Type B pancreatic cell (in vitro differentiated cells): Measurements from ENCODE around the gene CHRDL1. TPM values are rescaled to one million over a fixed set of nuclear protein-coding genes. Genes with fewer than 3 reads are reported as not detected.

Experiments
- DNase-seq: peaks from one replicate; pipeline ENCODE4 v3.0.0; 2021; ENCODE audit warnings: mixed read lengths; ENCODE audit not compliant: unreplicated experiment; ENCODE audit errors: extremely low spot score
- H3K27ac Mint-ChIP-seq: 2 replicates; pipeline ENCODE4 v1.8.0; 2021; ENCODE audit warnings: mild to moderate bottlenecking, mixed read lengths
- H3K27me3 Mint-ChIP-seq: 2 replicates; pipeline ENCODE4 v1.8.0; 2021; ENCODE audit warnings: mixed read lengths
- H3K36me3 Mint-ChIP-seq: 2 replicates; pipeline ENCODE4 v1.8.0; 2021; ENCODE audit warnings: mixed read lengths
- H3K4me1 Mint-ChIP-seq: one replicate; pipeline ENCODE4 v1.8.0; 2021; ENCODE audit warnings: mixed read lengths; ENCODE audit not compliant: unreplicated experiment
- H3K4me3 Mint-ChIP-seq: 2 replicates; pipeline ENCODE4 v1.8.0; 2021; ENCODE audit warnings: mild to moderate bottlenecking, mixed read lengths
- H3K9me3 Mint-ChIP-seq: 2 replicates; pipeline ENCODE4 v1.8.0; 2021; ENCODE audit warnings: mixed read lengths
- total RNA-seq: library from RNA; stranded (reverse); gene quantifications from 2 replicates; pipeline ENCODE4 v1.2.1, GENCODE V29; 2021; ENCODE audit warnings: low replicate concordance
- TF ChIP-seq, protein P1 (sequence below): fragments of 200-600 bp; sonication (generic); conservative IDR thresholded peaks from 2 replicates; pipeline ENCODE4 v1.5.0; 2021; ENCODE audit warnings: antibody characterized with exemption, mild to moderate bottlenecking

CHRDL1 gene
- total RNA-seq, 1 donor from 2014 or later = 4.3 TPM

DNA sequence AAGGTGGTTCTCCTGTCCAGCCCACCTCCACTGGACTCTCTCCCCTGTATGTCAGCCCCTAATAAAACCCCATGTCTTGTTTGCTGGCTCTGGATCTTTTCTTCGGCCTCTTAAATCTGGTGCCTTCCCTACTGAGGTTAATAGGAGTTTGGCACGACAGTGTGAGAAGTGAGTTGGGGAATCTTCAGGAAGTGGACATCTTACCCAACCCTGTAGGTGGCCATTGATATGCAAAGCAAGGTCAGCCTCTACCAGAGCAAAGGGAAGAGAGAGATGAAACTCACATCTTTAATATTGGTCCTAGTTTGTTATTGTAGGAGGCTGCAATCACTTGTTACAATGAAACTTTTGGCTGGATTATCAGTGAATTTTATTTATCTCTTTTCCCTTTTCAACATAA, 111.7 kb downstream of the CHRDL1 start:
- Mint-ChIP-seq H3K4me3 (no peak overlapping the region), H3K36me3 (no peaks in the 10 kb centered on the region), H3K4me1 (no peaks in the 10 kb centered on the region), H3K27ac (no peak overlapping the region), H3K9me3 (no peaks in the 10 kb centered on the region), H3K27me3 (no peaks in the 10 kb centered on the region)
- DNase-seq = no peak
- TF ChIP-seq, protein P1, sequence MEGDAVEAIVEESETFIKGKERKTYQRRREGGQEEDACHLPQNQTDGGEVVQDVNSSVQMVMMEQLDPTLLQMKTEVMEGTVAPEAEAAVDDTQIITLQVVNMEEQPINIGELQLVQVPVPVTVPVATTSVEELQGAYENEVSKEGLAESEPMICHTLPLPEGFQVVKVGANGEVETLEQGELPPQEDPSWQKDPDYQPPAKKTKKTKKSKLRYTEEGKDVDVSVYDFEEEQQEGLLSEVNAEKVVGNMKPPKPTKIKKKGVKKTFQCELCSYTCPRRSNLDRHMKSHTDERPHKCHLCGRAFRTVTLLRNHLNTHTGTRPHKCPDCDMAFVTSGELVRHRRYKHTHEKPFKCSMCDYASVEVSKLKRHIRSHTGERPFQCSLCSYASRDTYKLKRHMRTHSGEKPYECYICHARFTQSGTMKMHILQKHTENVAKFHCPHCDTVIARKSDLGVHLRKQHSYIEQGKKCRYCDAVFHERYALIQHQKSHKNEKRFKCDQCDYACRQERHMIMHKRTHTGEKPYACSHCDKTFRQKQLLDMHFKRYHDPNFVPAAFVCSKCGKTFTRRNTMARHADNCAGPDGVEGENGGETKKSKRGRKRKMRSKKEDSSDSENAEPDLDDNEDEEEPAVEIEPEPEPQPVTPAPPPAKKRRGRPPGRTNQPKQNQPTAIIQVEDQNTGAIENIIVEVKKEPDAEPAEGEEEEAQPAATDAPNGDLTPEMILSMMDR = no peak

DNA sequence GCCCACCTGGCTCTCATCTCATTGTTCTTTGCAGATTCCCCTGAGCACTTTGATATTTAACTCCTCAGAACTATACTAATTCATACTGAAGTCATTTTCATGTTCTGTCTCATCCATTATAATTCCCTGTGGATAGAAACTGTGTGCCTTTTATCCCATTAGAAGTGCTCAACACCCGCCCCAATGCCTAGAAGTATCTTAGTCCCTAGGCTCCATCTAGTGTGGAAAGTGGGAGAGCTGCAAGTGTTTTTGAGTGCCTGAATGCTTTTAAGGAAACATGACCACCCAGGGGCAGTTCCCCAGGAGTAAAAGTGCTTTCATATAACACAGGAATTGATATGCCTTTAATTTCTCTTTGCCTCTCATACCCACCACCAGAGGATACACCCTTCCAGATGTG, 117.0 kb downstream of the CHRDL1 start:
- no peak overlapping the region for H3K27ac Mint-ChIP-seq
- DNase-seq = no peak
- H3K36me3 Mint-ChIP-seq = no peaks in the 10 kb centered on the region
- TF ChIP-seq, protein P1 = peak; percentile 31
- no peaks in the 10 kb centered on the region for H3K9me3 Mint-ChIP-seq
- no peak overlapping the region for H3K4me3 Mint-ChIP-seq
- H3K27me3 Mint-ChIP-seq = no peaks in the 10 kb centered on the region
- peaks cover 12% of the 10 kb centered on the region for H3K4me1 Mint-ChIP-seq

GRCh38 chrX:110675886-110676285, 119.7 kb downstream of the CHRDL1 start:
- no peaks in the 10 kb centered on the region for H3K36me3 Mint-ChIP-seq
- H3K27me3 Mint-ChIP-seq = peaks cover 3% of the 10 kb centered on the region
- H3K9me3 Mint-ChIP-seq = no peaks in the 10 kb centered on the region
- TF ChIP-seq, protein P1 = no peak
- H3K4me3 Mint-ChIP-seq = no peak overlapping the region
- peaks cover 12% of the 10 kb centered on the region for H3K4me1 Mint-ChIP-seq
- no peak overlapping the region for H3K27ac Mint-ChIP-seq
- DNase-seq = no peak

GRCh38 chrX:110671068-110671803, 124.4 kb downstream of the CHRDL1 start:
- DNase-seq = no peak
- Mint-ChIP-seq H3K4me3 (no peak overlapping the region), H3K27ac (no peak overlapping the region), H3K36me3 (no peaks in the 10 kb centered on the region), H3K4me1 (peaks cover 8% of the 10 kb centered on the region), H3K9me3 (no peaks in the 10 kb centered on the region), H3K27me3 (peaks cover 3% of the 10 kb centered on the region)
- TF ChIP-seq, protein P1 = no peak

- H3K36me3 Mint-ChIP-seq = no peaks in the 10 kb centered on the region
- no peaks in the 10 kb centered on the region for H3K9me3 Mint-ChIP-seq
- H3K4me1 Mint-ChIP-seq = peaks cover 4% of the 10 kb centered on the region
- H3K27me3 Mint-ChIP-seq = peaks cover 3% of the 10 kb centered on the region
- H3K27ac Mint-ChIP-seq = no peak overlapping the region
- TF ChIP-seq, protein P1 = no peak
- DNase-seq = no peak
- H3K4me3 Mint-ChIP-seq = no peak overlapping the region
Measured at GRCh38 chrX:110669572-110669971, 126.0 kb downstream of the CHRDL1 start.
